Measurements from ENCODE around the gene LYSMD4.

The LYSMD4 gene

DNA sequence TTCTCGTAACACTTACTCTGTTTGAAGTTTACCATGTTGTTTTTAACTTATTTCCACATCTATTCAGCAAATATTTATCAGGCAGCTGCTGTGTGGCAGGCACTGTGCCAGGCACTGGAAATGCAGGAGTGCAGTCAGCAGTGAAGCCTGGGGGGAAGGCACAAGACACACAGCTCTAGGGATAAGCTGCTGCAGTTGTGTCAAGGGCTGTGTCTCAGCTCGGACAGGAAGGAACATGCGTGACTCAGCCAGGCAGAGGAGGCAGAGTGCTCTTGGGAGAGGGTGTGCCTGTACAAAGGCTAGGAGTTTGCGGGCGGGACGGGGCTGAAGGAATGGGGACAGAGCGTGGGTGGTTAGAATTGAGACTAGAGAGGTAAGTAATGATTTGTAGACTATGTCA is 24.7 kb downstream of the LYSMD4 start:
- no peak overlapping the region for H3K4me3 ChIP-seq (ENCODE audit: low read depth, low read length)
- in situ Hi-C loops (cut with HindIII; ENCODE audit: low sequenced_read_pairs): no loop called here
- peak; percentile 80 for DNase-seq (ENCODE audit: low read depth, low spot score)
- TF ChIP-seq, protein P1, sequence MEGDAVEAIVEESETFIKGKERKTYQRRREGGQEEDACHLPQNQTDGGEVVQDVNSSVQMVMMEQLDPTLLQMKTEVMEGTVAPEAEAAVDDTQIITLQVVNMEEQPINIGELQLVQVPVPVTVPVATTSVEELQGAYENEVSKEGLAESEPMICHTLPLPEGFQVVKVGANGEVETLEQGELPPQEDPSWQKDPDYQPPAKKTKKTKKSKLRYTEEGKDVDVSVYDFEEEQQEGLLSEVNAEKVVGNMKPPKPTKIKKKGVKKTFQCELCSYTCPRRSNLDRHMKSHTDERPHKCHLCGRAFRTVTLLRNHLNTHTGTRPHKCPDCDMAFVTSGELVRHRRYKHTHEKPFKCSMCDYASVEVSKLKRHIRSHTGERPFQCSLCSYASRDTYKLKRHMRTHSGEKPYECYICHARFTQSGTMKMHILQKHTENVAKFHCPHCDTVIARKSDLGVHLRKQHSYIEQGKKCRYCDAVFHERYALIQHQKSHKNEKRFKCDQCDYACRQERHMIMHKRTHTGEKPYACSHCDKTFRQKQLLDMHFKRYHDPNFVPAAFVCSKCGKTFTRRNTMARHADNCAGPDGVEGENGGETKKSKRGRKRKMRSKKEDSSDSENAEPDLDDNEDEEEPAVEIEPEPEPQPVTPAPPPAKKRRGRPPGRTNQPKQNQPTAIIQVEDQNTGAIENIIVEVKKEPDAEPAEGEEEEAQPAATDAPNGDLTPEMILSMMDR (IDR thresholded peaks at IDR 0.05; ENCODE audit: low read depth, low read length): no peak

DNA sequence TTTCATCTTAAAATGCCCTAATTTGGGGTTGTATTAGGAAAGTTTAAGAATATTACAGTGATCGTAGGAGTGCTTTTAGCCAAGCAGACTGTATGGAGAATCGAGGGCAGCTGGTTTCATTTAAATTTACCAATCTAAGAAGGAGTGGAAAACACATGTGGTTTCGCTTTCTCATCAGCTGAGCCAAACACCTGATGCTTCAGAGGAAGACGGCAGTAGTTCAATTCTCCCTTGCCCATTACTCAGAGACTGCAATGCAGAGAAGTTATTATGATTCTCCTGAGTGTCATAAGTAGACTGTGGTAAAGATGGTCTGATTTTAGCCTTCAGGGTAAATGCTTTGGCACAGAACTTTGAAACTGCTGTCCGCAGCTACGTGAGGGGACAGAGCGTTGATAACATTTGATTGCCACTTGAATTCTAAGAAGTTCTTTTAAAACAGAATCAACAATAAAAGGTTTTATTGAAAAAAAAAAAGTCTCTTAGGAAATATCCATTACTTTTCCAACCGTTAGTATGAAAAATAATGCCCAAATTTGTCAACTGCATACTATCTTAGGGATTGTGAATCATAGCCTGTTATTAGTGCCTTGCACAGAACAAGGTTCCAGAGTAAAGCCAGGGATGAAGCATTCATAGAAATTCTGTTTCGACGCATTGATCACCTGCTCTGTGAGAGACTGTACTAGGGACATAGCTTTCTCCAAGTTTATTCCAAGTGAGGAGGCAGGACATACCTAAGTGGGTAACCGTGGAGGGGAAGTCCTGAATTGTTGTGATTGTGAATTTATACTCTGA is 25.6 kb downstream of the LYSMD4 start:
- TF ChIP-seq, protein P1 (IDR thresholded peaks at IDR 0.05; ENCODE audit: low read depth, low read length): no peak
- no peak overlapping the region for H3K4me3 ChIP-seq (ENCODE audit: low read depth, low read length)
- peak; percentile 43 for DNase-seq (ENCODE audit: low read depth, low spot score)
- in situ Hi-C loops (cut with HindIII; ENCODE audit: low sequenced_read_pairs): no loop called here

GRCh38 chr15:99706557-99707303 is 26.5 kb downstream of the LYSMD4 start:
- in situ Hi-C loops (cut with HindIII; ENCODE audit: low sequenced_read_pairs): no loop called here
- H3K4me3 ChIP-seq (ENCODE audit: low read depth, low read length): no peak overlapping the region
- no peak for DNase-seq (ENCODE audit: low read depth, low spot score)
- TF ChIP-seq, protein P1 (IDR thresholded peaks at IDR 0.05; ENCODE audit: low read depth, low read length): no peak

GRCh38 chr15:99704444-99704838 is 28.8 kb downstream of the LYSMD4 start:
- H3K4me3 ChIP-seq (ENCODE audit: low read depth, low read length): no peak overlapping the region
- in situ Hi-C loops (cut with HindIII; ENCODE audit: low sequenced_read_pairs): no loop called here
- DNase-seq (ENCODE audit: low read depth, low spot score): peak; percentile 91
- TF ChIP-seq, protein P1 (IDR thresholded peaks at IDR 0.05; ENCODE audit: low read depth, low read length): peak; percentile 55

GRCh38 chr15:99703603-99704443 is 29.4 kb downstream of the LYSMD4 start:
- H3K4me3 ChIP-seq (ENCODE audit: low read depth, low read length): no peak overlapping the region
- in situ Hi-C loops (cut with HindIII; ENCODE audit: low sequenced_read_pairs): no loop called here
- TF ChIP-seq, protein P1 (IDR thresholded peaks at IDR 0.05; ENCODE audit: low read depth, low read length): peak; percentile 62
- DNase-seq (ENCODE audit: low read depth, low spot score): peak; percentile 94

- TF ChIP-seq, protein P1 (IDR thresholded peaks at IDR 0.05; ENCODE audit: low read depth, low read length): no peak
- no peak overlapping the region for H3K4me3 ChIP-seq (ENCODE audit: low read depth, low read length)
- in situ Hi-C loops (cut with HindIII; ENCODE audit: low sequenced_read_pairs): no loop called here
- DNase-seq (ENCODE audit: low read depth, low spot score): no peak
Observed at GRCh38 chr15:99702895-99703602, 30.2 kb downstream of the LYSMD4 start.
